WTC11 (cell line): ENCODE data around the gene TJP3. TPM values are rescaled to one million over a fixed set of nuclear protein-coding genes. Genes with fewer than 3 reads are reported as not detected.

Source experiments
- ATAC-seq: fragments of 200-7000 bp; cut with Tn5 transposase; 2 replicates; pipeline ENCODE4 v1.10.0; 2021; ENCODE audit warnings: mild to moderate bottlenecking, moderate library complexity
- CTCF ChIA-PET: fragments of 300-600 bp; sonication (Branson Sonifier 250); formaldehyde crosslinking; loops from one replicate; lab custom pipeline; 2021; ENCODE audit warnings: antibody characterized with exemption; lab: Charles Lee
- POLR2A ChIA-PET: fragments of 350-600 bp; sonication (Branson Sonifier 250); formaldehyde crosslinking; loops from one replicate; lab custom pipeline; 2021; ENCODE audit warnings: antibody characterized with exemption; lab: Charles Lee
- DNase-seq: peaks from one replicate; pipeline ENCODE4 v3.0.0; 2021; ENCODE audit warnings: low spot score
- H3K27ac Mint-ChIP-seq: 2 replicates; pipeline ENCODE4 v1.8.0; 2021; ENCODE audit warnings: mixed read lengths
- H3K27me3 Mint-ChIP-seq: 2 replicates; pipeline ENCODE4 v1.8.0; 2021; ENCODE audit warnings: low read depth, mild to moderate bottlenecking, moderate library complexity, mixed read lengths
- H3K36me3 Mint-ChIP-seq: 2 replicates; pipeline ENCODE4 v1.8.0; 2021; ENCODE audit warnings: mixed read lengths
- H3K4me1 Mint-ChIP-seq: 2 replicates; pipeline ENCODE4 v1.8.0; 2022; ENCODE audit warnings: mixed read lengths
- H3K4me3 Mint-ChIP-seq: 2 replicates; pipeline ENCODE4 v1.8.0; 2021; ENCODE audit warnings: mild to moderate bottlenecking, moderate library complexity, mixed read lengths
- H3K9me3 Mint-ChIP-seq: 2 replicates; pipeline ENCODE4 v1.8.0; 2021; ENCODE audit warnings: mixed read lengths
- CDX4 ChIP-seq: fragments of 250-450 bp; sonication (Bioruptor Pico); IDR thresholded peaks from 2 replicates; pipeline ENCODE4 v1.9.0; 2021; ENCODE audit warnings: moderate library complexity, mild to moderate bottlenecking, inconsistent platforms, borderline replicate concordance
- CTCF ChIP-seq: fragments of 200-600 bp; IDR thresholded peaks from 2 replicates; pipeline ENCODE4 v1.8.0; 2022; ENCODE audit warnings: antibody characterized with exemption
- E2F5 ChIP-seq: sonication (generic); formaldehyde crosslinking; IDR thresholded peaks from 2 replicates; pipeline ENCODE4 v1.8.1; 2022; ENCODE audit warnings: mild to moderate bottlenecking, moderate library complexity, missing genetic modification reagents
- ELF4 ChIP-seq: sonication (generic); formaldehyde crosslinking; IDR thresholded peaks from 2 replicates; pipeline ENCODE4 v1.8.1; 2022; ENCODE audit warnings: low read depth, mild to moderate bottlenecking, moderate library complexity, missing genetic modification reagents
- FOXJ3 ChIP-seq: sonication (generic); formaldehyde crosslinking; IDR thresholded peaks from 2 replicates; pipeline ENCODE4 v1.9.0; 2021; ENCODE audit warnings: missing genetic modification reagents, mild to moderate bottlenecking, borderline replicate concordance
- GABPB1 ChIP-seq: sonication (generic); formaldehyde crosslinking; IDR thresholded peaks from 2 replicates; pipeline ENCODE4 v1.8.1; 2023; ENCODE audit warnings: mild to moderate bottlenecking, missing genetic modification reagents
- HMGA2 ChIP-seq: fragments of 250-450 bp; sonication (Bioruptor Pico); IDR thresholded peaks from 2 replicates; pipeline ENCODE4 v1.4.0; 2021; ENCODE audit warnings: mild to moderate bottlenecking, moderate library complexity
- KAT7 ChIP-seq: sonication (generic); formaldehyde crosslinking; IDR thresholded peaks from 2 replicates; pipeline ENCODE4 v1.8.1; 2023; ENCODE audit warnings: missing genetic modification reagents, mild to moderate bottlenecking, borderline replicate concordance
- MXD4 ChIP-seq: fragments of 250-450 bp; sonication (Bioruptor Pico); IDR thresholded peaks from 2 replicates; pipeline ENCODE4 v1.8.0; 2021; ENCODE audit warnings: mild to moderate bottlenecking, moderate library complexity, borderline replicate concordance
- MYBL2 ChIP-seq: sonication (generic); formaldehyde crosslinking; IDR thresholded peaks from 2 replicates; pipeline ENCODE4 v1.8.1; 2023; ENCODE audit warnings: mild to moderate bottlenecking, moderate library complexity, missing genetic modification reagents
- RELA ChIP-seq: sonication (generic); formaldehyde crosslinking; IDR thresholded peaks from 2 replicates; pipeline ENCODE4 v1.8.1; 2022; ENCODE audit warnings: missing genetic modification reagents, mild to moderate bottlenecking, borderline replicate concordance
- ZNF512 ChIP-seq: sonication (generic); formaldehyde crosslinking; IDR thresholded peaks from 2 replicates; pipeline ENCODE4 v1.8.1; 2022; ENCODE audit warnings: missing genetic modification reagents, borderline replicate concordance
- ZNF671 ChIP-seq: fragments of 250-450 bp; sonication (Bioruptor Pico); IDR thresholded peaks from 2 replicates; pipeline ENCODE4 v1.8.0; 2021; ENCODE audit warnings: mild to moderate bottlenecking
- total RNA-seq: library from RNA; stranded (reverse); gene quantifications from 3 replicates; pipeline ENCODE4 v1.2.3, GENCODE V29; 2021

The TJP3 gene
- total RNA-seq, 1 experiment from 2014 or later = 36.2 TPM

- Mint-ChIP-seq H3K36me3 (peaks cover 4% of the 10 kb centered on the region), H3K4me1 (0 out of 2 replicates have a peak, but pooled peaks cover 4% of the 10 kb centered on the region), H3K27ac (no peak overlapping the region), H3K9me3 (peaks cover 10% of the 10 kb centered on the region), H3K4me3 (no peak overlapping the region), H3K27me3 (peaks cover 32% of the 10 kb centered on the region)
- TF ChIP-seq ELF4 (CRISPR knock-in tag) (no peak), FOXJ3 (CRISPR knock-in tag) (no peak), GABPB1 (CRISPR knock-in tag) (no peak), CDX4 (CRISPR knock-in tag) (no peak), MXD4 (CRISPR knock-in tag) (no peak), HMGA2 (CRISPR knock-in tag) (no peak), RELA (CRISPR knock-in tag) (no peak), ZNF512 (CRISPR knock-in tag) (no peak), KAT7 (CRISPR knock-in tag) (no peak), E2F5 (CRISPR knock-in tag) (no peak), CTCF (no peak), MYBL2 (CRISPR knock-in tag) (no peak), ZNF671 (CRISPR knock-in tag) (no peak)
- DNase-seq (no peak), ATAC-seq (no peak)
- ChIA-PET POLR2A (no interaction called here), CTCF (interaction anchor here (0.8 kb wide), 1 partner anchor 24 kb away, joined by 4 read pairs; no protein-coding TSS in a partner anchor)
Measured at GRCh38 chr19:3798137-3798536, 90.0 kb downstream of the TJP3 start.

Other genes starting within 250 kb of the TJP3 start
- gene SMIM24, start 227.9 kb upstream of the TJP3 start, total RNA-seq = 2.8 to 9.9 TPM (median 7.4 TPM) in 3 replicates
- not detected in 3 replicates for gene SMIM44, start 224.9 kb upstream of the TJP3 start, total RNA-seq
- 16.9 to 22.2 TPM (median 18.3 TPM) in 3 replicates for gene DOHH, start 207.7 kb upstream of the TJP3 start, total RNA-seq
- 43.6 to 60.8 TPM (median 44.4 TPM) in 3 replicates for gene FZR1, start 202.1 kb upstream of the TJP3 start, total RNA-seq
- gene TEKTIP1, start 169.2 kb upstream of the TJP3 start, total RNA-seq = 3.3 to 6.3 TPM (median 4.7 TPM) in 3 replicates
- 59.9 to 75.4 TPM (median 71.0 TPM) in 3 replicates for gene MFSD12, start 150.8 kb upstream of the TJP3 start, total RNA-seq
- 115 to 132 TPM (median 121 TPM) in 3 replicates for gene HMG20B, start 135.4 kb upstream of the TJP3 start, total RNA-seq
- 1.0 to 2.3 TPM (median 1.6 TPM) in 3 replicates for gene GIPC3, start 122.9 kb upstream of the TJP3 start, total RNA-seq
- gene TBXA2R, start 101.5 kb upstream of the TJP3 start, total RNA-seq = 1.0 to 1.4 TPM (median 1.3 TPM) in 3 replicates
- 39.3 to 43.0 TPM (median 42.2 TPM) in 3 replicates for gene CACTIN, start 81.6 kb upstream of the TJP3 start, total RNA-seq
- 34.0 to 36.2 TPM (median 36.0 TPM) in 3 replicates for gene PIP5K1C, start 7.9 kb upstream of the TJP3 start, total RNA-seq
- 27.5 to 29.6 TPM (median 28.1 TPM) in 3 replicates for gene APBA3, start 53.3 kb downstream of the TJP3 start, total RNA-seq
- gene MRPL54, start 54.3 kb downstream of the TJP3 start, total RNA-seq = 60.9 to 65.3 TPM (median 62.3 TPM) in 3 replicates
- gene RAX2, start 63.8 kb downstream of the TJP3 start, total RNA-seq = 0.09 TPM in 1 of 3 replicates, not detected in the others
- gene MATK, start 78.0 kb downstream of the TJP3 start, total RNA-seq = 26.1 to 29.0 TPM (median 28.3 TPM) in 3 replicates
- 17.5 to 25.5 TPM (median 22.6 TPM) in 3 replicates for gene ZFR2, start 160.7 kb downstream of the TJP3 start, total RNA-seq
- gene ATCAY, start 172.3 kb downstream of the TJP3 start, total RNA-seq = 21.1 to 23.5 TPM (median 21.3 TPM) in 3 replicates
- 50.4 to 61.9 TPM (median 51.1 TPM) in 3 replicates for gene NMRK2, start 224.7 kb downstream of the TJP3 start, total RNA-seq